Measurements from ENCODE around the gene NUB1. TPM values are rescaled to one million over a fixed set of nuclear protein-coding genes. Genes with fewer than 3 reads are reported as not detected.

The NUB1 gene
- total RNA-seq, 2 donors from 2014 or later, result 36.8 to 43.8 TPM

DNA sequence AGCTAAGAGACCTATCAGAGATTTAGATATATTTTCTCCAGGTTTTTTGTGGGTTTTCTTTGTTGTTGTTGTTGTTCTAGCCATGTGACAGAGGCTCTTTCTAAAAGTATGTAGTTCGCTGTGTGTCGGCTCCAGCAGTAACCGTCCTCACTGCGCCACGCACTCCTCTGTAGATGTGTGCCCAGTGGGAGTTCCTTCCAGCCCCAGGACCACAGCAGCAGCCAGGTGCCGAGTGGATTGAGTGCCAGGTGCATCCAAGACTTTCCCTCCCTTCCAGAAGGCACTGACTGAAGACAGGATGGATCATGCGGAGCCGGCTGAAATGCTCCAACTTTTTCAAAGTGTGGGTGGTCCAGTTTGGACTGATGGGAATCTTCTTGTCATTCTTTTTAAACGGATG, 36.4 kb downstream of the NUB1 start:
- no peaks in the 10 kb centered on the region for H3K9me3 ChIP-seq
- WGBS, 2 donors, result 91 to 92% methylated on average over 8 to 9 of the region's 9 CpGs
- TF ChIP-seq POLR2A (IDR thresholded peaks at IDR 0.05), result no peak
- TF ChIP-seq, protein P1, sequence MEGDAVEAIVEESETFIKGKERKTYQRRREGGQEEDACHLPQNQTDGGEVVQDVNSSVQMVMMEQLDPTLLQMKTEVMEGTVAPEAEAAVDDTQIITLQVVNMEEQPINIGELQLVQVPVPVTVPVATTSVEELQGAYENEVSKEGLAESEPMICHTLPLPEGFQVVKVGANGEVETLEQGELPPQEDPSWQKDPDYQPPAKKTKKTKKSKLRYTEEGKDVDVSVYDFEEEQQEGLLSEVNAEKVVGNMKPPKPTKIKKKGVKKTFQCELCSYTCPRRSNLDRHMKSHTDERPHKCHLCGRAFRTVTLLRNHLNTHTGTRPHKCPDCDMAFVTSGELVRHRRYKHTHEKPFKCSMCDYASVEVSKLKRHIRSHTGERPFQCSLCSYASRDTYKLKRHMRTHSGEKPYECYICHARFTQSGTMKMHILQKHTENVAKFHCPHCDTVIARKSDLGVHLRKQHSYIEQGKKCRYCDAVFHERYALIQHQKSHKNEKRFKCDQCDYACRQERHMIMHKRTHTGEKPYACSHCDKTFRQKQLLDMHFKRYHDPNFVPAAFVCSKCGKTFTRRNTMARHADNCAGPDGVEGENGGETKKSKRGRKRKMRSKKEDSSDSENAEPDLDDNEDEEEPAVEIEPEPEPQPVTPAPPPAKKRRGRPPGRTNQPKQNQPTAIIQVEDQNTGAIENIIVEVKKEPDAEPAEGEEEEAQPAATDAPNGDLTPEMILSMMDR (IDR thresholded peaks at IDR 0.05), result no peak
- H3K27ac ChIP-seq, result no peak overlapping the region
- no peak for DNase-seq
- H3K4me3 ChIP-seq, result no peak overlapping the region
- no peak for ATAC-seq
- H3K36me3 ChIP-seq (replicated peaks in 1 of 2; ENCODE audit: insufficient read depth in 1 of 2, low read depth in 2 of 2), result peaks cover 13 to 26% of the 10 kb centered on the region in 2 donors
- peaks cover 11% of the 10 kb centered on the region for H3K4me1 ChIP-seq
- intact Hi-C loops (cut with DNase I), result loop anchor here (10.0 kb wide), 1 partner anchor 387 kb away; no protein-coding TSS in a partner anchor
- H3K27me3 ChIP-seq, result no peaks in the 10 kb centered on the region

DNA sequence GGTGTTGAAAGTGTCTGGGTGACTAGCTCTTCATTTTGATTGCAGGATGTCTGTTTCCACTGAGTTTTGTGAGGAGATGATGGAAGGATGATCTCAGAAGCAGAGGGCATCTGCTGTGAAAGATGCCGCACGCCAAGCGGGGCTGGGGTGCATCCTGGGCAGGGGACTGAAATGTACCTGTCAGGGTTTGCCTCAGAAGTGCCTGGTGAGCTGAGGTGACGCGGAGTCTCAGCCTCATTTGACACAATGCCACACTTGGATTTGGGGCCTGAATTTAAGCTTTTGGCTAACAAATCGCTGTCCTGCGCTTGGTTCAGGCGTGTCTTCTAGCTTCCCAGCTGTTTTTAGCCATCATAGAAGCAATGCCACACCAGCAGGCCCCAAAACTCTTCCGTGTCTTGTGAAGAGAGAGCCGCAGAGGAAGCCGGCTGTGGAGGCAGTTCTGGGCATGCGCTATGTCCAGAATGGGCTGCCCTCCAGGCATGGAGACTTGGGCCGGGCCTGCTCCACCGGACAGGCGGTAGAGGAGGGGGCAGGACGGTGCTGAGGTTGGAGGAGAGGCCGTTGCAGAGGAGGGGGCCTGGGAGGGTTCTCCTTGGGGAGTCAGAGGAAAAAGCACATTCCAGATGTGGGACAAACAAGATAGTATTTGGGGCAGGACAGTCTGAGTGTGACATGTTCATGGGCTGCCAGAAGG, 37.0 kb downstream of the NUB1 start:
- intact Hi-C loops (cut with DNase I), result loop anchor here (10.0 kb wide), 1 partner anchor 386 kb away; no protein-coding TSS in a partner anchor
- H3K4me1 ChIP-seq, result peaks cover 11% of the 10 kb centered on the region
- no peak overlapping the region for H3K4me3 ChIP-seq
- TF ChIP-seq POLR2A (IDR thresholded peaks at IDR 0.05), result no peak
- TF ChIP-seq, protein P1 (IDR thresholded peaks at IDR 0.05), result no peak
- H3K9me3 ChIP-seq, result no peaks in the 10 kb centered on the region
- DNase-seq (no peak), ATAC-seq (no peak)
- no peak overlapping the region for H3K27ac ChIP-seq
- peaks cover 13 to 26% of the 10 kb centered on the region in 2 donors for H3K36me3 ChIP-seq (replicated peaks in 1 of 2; ENCODE audit: insufficient read depth in 1 of 2, low read depth in 2 of 2)
- H3K27me3 ChIP-seq, result no peaks in the 10 kb centered on the region
- 82 to 89% methylated on average over 10 to 17 of the region's 17 CpGs for WGBS, 2 donors

DNA sequence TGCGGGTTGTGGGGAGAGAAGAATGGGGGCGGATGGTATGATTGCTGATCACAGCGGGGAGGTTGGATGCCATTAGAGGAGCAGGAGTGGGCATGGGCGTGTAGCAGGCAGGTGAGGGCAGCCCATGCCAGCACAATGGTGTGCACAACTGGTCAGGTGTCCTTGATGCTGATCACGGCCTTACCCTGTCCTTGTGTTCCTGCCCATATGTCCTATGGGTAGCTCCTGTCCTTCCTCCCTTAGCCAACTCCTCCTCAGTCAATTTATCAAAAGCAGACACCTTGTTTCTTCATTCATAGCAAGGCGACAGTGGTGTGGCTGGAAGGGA, 37.5 kb downstream of the NUB1 start:
- no peak overlapping the region for H3K4me3 ChIP-seq
- H3K36me3 ChIP-seq (replicated peaks in 1 of 2; ENCODE audit: insufficient read depth in 1 of 2, low read depth in 2 of 2), result peaks cover 13 to 24% of the 10 kb centered on the region in 2 donors
- intact Hi-C loops (cut with DNase I), result loop anchor here (10.0 kb wide), 1 partner anchor 386 kb away; no protein-coding TSS in a partner anchor
- DNase-seq, result no peak
- ATAC-seq, result no peak
- H3K4me1 ChIP-seq, result peaks cover 11% of the 10 kb centered on the region
- TF ChIP-seq, protein P1 (IDR thresholded peaks at IDR 0.05), result no peak
- TF ChIP-seq POLR2A (IDR thresholded peaks at IDR 0.05), result no peak
- no peaks in the 10 kb centered on the region for H3K27me3 ChIP-seq
- H3K27ac ChIP-seq, result no peak overlapping the region
- H3K9me3 ChIP-seq, result no peaks in the 10 kb centered on the region
- 77 to 82% methylated on average over 6 of the region's 6 CpGs for WGBS, 2 donors

DNA sequence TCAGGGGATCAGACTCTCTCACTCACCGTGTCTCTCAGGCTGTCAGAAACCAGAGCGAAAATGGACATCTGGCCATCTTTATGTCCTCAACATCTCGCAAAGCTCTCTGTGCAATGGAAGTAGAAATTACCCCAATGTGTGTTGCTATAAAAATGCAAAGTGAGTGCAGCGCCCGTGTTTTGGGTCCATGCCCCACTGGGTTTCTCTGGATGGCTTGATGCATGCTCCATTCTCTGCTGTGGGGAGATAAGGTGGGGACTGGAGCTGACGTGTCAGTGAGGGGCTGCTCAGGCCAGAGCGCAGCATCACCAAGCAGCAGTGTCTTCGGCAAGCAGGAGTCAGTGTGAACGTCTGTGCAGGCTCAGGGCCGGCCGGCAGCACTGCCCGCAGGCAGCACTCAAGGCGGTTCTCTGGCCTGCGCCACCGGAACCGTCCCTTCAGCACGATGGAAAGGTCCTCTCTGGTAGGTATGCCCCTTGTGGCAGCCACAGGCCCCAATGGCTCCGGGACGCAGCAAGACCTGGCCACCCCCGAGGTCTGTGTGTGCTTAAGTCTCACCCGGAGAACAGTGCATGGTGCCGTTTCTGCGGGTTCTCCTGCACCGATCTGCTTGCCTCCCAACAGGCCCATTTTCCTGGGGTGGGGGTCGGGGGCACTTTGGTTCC, 38.1 kb downstream of the NUB1 start:
- H3K4me1 ChIP-seq, result peaks cover 11% of the 10 kb centered on the region
- H3K9me3 ChIP-seq, result no peaks in the 10 kb centered on the region
- DNase-seq (no peak), ATAC-seq (no peak)
- intact Hi-C loops (cut with DNase I), result loop anchor here (10.0 kb wide), 1 partner anchor 385 kb away; no protein-coding TSS in a partner anchor
- TF ChIP-seq, protein P1 (IDR thresholded peaks at IDR 0.05), result no peak
- TF ChIP-seq POLR2A (IDR thresholded peaks at IDR 0.05), result no peak
- no peaks in the 10 kb centered on the region for H3K27me3 ChIP-seq
- 88 to 92% methylated on average over 11 to 24 of the region's 25 CpGs for WGBS, 2 donors
- H3K27ac ChIP-seq, result no peak overlapping the region
- H3K36me3 ChIP-seq (replicated peaks in 1 of 2; ENCODE audit: insufficient read depth in 1 of 2, low read depth in 2 of 2), result peaks cover 10 to 19% of the 10 kb centered on the region in 2 donors
- no peak overlapping the region for H3K4me3 ChIP-seq
